Adrenal gland (tissue), 5 donors: Measurements from ENCODE around the gene KCTD2.

Experiments used
- CTCF ChIP-seq, 6 experiments: fragments of 450-650 bp in 4 of 6; fragments of 200-600 bp in 2 of 6; sonication (generic) in 1 of 6; IDR thresholded peaks; 1 replicate in 5 of 6; 2 replicates in 1 of 6; pipeline versions ENCODE4 v1.5.1 to v1.8.0; 2016 to 2021; ENCODE audit warnings: antibody characterized with exemption in 6 of 6, mild to moderate bottlenecking in 2 of 6, moderate library complexity in 1 of 6
- POLR2A ChIP-seq, 2 donors: fragments of 450-650 bp; IDR thresholded peaks; one replicate each; pipeline ENCODE4 v1.6.1; 2017; ENCODE audit warnings: antibody characterized with exemption in 2 of 2, mild to moderate bottlenecking in 2 of 2, moderate library complexity in 1 of 2
- donor health status: DM: no; HTN: no; CAD: no.

DNA sequence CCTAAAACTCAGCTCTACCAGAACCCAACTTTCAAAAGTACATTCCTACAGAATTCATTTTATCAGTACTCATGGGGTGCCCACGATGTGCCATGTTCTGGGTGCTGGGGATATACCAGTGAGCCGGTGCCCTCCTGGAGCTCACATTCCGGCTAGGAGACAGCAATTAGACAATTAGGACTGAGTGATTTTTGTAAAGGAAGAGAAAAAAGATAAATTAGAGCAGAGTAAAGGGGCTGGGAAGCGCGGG is 35.0 kb upstream of the KCTD2 start:
- TF ChIP-seq CTCF (IDR thresholded peaks at IDR 0.05) (no peak), POLR2A (IDR thresholded peaks at IDR 0.05) (no peak)
